Vagina (tissue), 2 donors: ENCODE results near the gene COL5A1. TPM values are rescaled to one million over a fixed set of nuclear protein-coding genes. Genes with fewer than 3 reads are reported as not detected.

Experiments
- DNase-seq, 2 donors: peaks; one replicate each; pipeline ENCODE4 v3.0.0-alpha.2; 2017; ENCODE audit errors: extremely low spot score in 2 of 2
- H3K27ac ChIP-seq: fragments of 200-600 bp; sonication (generic); one replicate; pipeline ENCODE4 v1.5.1; 2019
- H3K27me3 ChIP-seq: fragments of 200-600 bp; sonication (generic); one replicate; pipeline ENCODE4 v1.5.1; 2019
- H3K36me3 ChIP-seq, 2 donors: fragments of 200-600 bp; sonication (generic); one replicate each; pipeline ENCODE4 v1.5.1; 2017 to 2019
- H3K4me1 ChIP-seq: fragments of 200-600 bp; sonication (generic); one replicate; pipeline ENCODE4 v1.5.1; 2019
- H3K4me3 ChIP-seq, 2 donors: fragments of 200-600 bp; sonication (generic); 1 replicate in 1 of 2; 2 replicates in 1 of 2; pipeline ENCODE4 v1.5.1; 2016 to 2019
- H3K9me3 ChIP-seq: fragments of 200-600 bp; sonication (generic); one replicate; pipeline ENCODE4 v1.5.1; 2019
- CTCF ChIP-seq, 3 experiments: fragments of 450-650 bp in 2 of 3; fragments of 200-600 bp in 1 of 3; sonication (generic) in 1 of 3; IDR thresholded peaks; one replicate each; pipeline ENCODE4 v1.5.1; 2017 to 2019; ENCODE audit warnings: antibody characterized with exemption in 3 of 3, mild to moderate bottlenecking in 2 of 3, moderate library complexity in 2 of 3
- POLR2A ChIP-seq, 2 donors: fragments of 450-650 bp; IDR thresholded peaks; one replicate each; pipeline ENCODE4 v1.6.1; 2017; ENCODE audit warnings: antibody characterized with exemption in 2 of 2, mild to moderate bottlenecking in 2 of 2, moderate library complexity in 2 of 2
- POLR2AphosphoS5 ChIP-seq, 2 donors: sonication (generic); formaldehyde crosslinking; IDR thresholded peaks; one replicate each; pipeline ENCODE4 v1.9.0; 2017; ENCODE audit warnings: antibody characterized with exemption in 2 of 2, mild to moderate bottlenecking in 2 of 2, low read depth in 1 of 2; ENCODE audit not compliant: insufficient read depth in 1 of 2
- intact Hi-C: fragments of 100-400 bp; cut with DNase I; formaldehyde crosslinking; loops from one replicate; pipeline ENCODE4 v1.15.1; 2023
- total RNA-seq: library from RNA; depleted of rRNA; stranded (reverse); fragments of >200 nt; gene quantifications from one replicate; pipeline ENCODE4 v1.2.3, GENCODE V29; 2016

Gene COL5A1
- total RNA-seq, 1 donor from 2014 or later = 36.6 TPM

- H3K27ac ChIP-seq = peak overlapping the region; percentile 81
- DNase-seq = no peak
- H3K27me3 ChIP-seq = no peaks in the 10 kb centered on the region
- H3K4me1 ChIP-seq = peaks cover 65% of the 10 kb centered on the region
- H3K9me3 ChIP-seq = no peaks in the 10 kb centered on the region
- intact Hi-C loops = no loop called here
- no peak overlapping the region for H3K4me3 ChIP-seq
- no peaks in the 10 kb centered on the region for H3K36me3 ChIP-seq
- TF ChIP-seq POLR2AphosphoS5 (IDR thresholded peaks at IDR 0.05; ENCODE audit: insufficient read depth in 1 of 2, low read depth in 1 of 2) = peak; percentile 31 to 69
- no peak for TF ChIP-seq CTCF (IDR thresholded peaks at IDR 0.05)
- TF ChIP-seq POLR2A (IDR thresholded peaks at IDR 0.05) = no peak
Measured at GRCh38 chr9:134734270-134734669, 92.7 kb downstream of the COL5A1 start.

- H3K4me1 ChIP-seq = peaks cover 60% of the 10 kb centered on the region
- intact Hi-C loops = loop anchor here (5.0 kb wide), 1 partner anchor 288 kb away; no protein-coding TSS in a partner anchor
- H3K9me3 ChIP-seq = no peaks in the 10 kb centered on the region
- peak overlapping the region; percentile 81 for H3K27ac ChIP-seq
- H3K36me3 ChIP-seq = no peaks in the 10 kb centered on the region
- DNase-seq = no peak
- no peak for TF ChIP-seq CTCF (IDR thresholded peaks at IDR 0.05)
- peak in 1 of 2 donors; percentile 69 for TF ChIP-seq POLR2AphosphoS5 (IDR thresholded peaks at IDR 0.05; ENCODE audit: insufficient read depth in 1 of 2, low read depth in 1 of 2)
- no peak for TF ChIP-seq POLR2A (IDR thresholded peaks at IDR 0.05)
- H3K27me3 ChIP-seq = no peaks in the 10 kb centered on the region
- no peak overlapping the region for H3K4me3 ChIP-seq
Measured at GRCh38 chr9:134735441-134736175, 94.0 kb downstream of the COL5A1 start.

- intact Hi-C loops = loop anchor here (5.0 kb wide), 1 partner anchor 290 kb away; no protein-coding TSS in a partner anchor
- Histone ChIP-seq H3K4me1 (peaks cover 47% of the 10 kb centered on the region), H3K4me3 (no peak overlapping the region), H3K36me3 (no peaks in the 10 kb centered on the region), H3K27ac (peak overlapping the region; percentile 81), H3K27me3 (no peaks in the 10 kb centered on the region), H3K9me3 (no peaks in the 10 kb centered on the region)
- no peak for DNase-seq
- TF ChIP-seq CTCF (IDR thresholded peaks at IDR 0.05) (no peak), POLR2AphosphoS5 (IDR thresholded peaks at IDR 0.05; ENCODE audit: insufficient read depth in 1 of 2, low read depth in 1 of 2) (no peak)
Measured at GRCh38 chr9:134736791-134737497, 95.3 kb downstream of the COL5A1 start.

GRCh38 chr9:134737842-134738580 lies 96.4 kb downstream of the COL5A1 start:
- DNase-seq = no peak
- Histone ChIP-seq H3K27ac (peak overlapping the region; percentile 81), H3K36me3 (no peaks in the 10 kb centered on the region), H3K9me3 (no peaks in the 10 kb centered on the region), H3K4me3 (no peak overlapping the region), H3K4me1 (peaks cover 37% of the 10 kb centered on the region), H3K27me3 (no peaks in the 10 kb centered on the region)
- no peak for TF ChIP-seq POLR2AphosphoS5 (IDR thresholded peaks at IDR 0.05; ENCODE audit: insufficient read depth in 1 of 2, low read depth in 1 of 2)
- no peak for TF ChIP-seq POLR2A (IDR thresholded peaks at IDR 0.05)
- no peak for TF ChIP-seq CTCF (IDR thresholded peaks at IDR 0.05)
- intact Hi-C loops = loop anchor here (2.0 to 5.0 kb wide), 2 partner anchors 39 to 291 kb away; no protein-coding TSS in a partner anchor
